ENCODE results near the gene RAD51B.

GRCh38 chr14:68752271-68753006, 932.9 kb downstream of the RAD51B start:
- TF ChIP-seq, protein P1, sequence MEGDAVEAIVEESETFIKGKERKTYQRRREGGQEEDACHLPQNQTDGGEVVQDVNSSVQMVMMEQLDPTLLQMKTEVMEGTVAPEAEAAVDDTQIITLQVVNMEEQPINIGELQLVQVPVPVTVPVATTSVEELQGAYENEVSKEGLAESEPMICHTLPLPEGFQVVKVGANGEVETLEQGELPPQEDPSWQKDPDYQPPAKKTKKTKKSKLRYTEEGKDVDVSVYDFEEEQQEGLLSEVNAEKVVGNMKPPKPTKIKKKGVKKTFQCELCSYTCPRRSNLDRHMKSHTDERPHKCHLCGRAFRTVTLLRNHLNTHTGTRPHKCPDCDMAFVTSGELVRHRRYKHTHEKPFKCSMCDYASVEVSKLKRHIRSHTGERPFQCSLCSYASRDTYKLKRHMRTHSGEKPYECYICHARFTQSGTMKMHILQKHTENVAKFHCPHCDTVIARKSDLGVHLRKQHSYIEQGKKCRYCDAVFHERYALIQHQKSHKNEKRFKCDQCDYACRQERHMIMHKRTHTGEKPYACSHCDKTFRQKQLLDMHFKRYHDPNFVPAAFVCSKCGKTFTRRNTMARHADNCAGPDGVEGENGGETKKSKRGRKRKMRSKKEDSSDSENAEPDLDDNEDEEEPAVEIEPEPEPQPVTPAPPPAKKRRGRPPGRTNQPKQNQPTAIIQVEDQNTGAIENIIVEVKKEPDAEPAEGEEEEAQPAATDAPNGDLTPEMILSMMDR (optimal IDR thresholded peaks at IDR 0.05 in 1 of 3, IDR thresholded peaks at IDR 0.05 in 1 of 3, conservative IDR thresholded peaks at IDR 0.05 in 1 of 3; ENCODE audit: extremely low read depth in 1 of 3, insufficient read depth in 2 of 3, low read length in 3 of 3), result no peak
- TF ChIP-seq EZH2 (IDR thresholded peaks at IDR 0.05; ENCODE audit: low read length), result no peak

Data from keratinocyte (primary cell).